Erythroblast (primary cell): Measurements from ENCODE around the gene TIE1.

Experiments used
- DNase-seq, 2 experiments: peaks; one replicate each; lab custom pipeline; 2025; lab: John Stamatoyannopoulos, UW
- GATA1 ChIP-seq: IDR thresholded peaks from 2 replicates; pipeline ENCODE4 v1.6.1; 2011; ENCODE audit warnings: low read depth, mild to moderate bottlenecking, control low read depth, low read length, moderate library complexity
- POLR2A ChIP-seq: IDR thresholded peaks from 2 replicates; pipeline ENCODE4 v1.6.1; 2011; ENCODE audit warnings: mild to moderate bottlenecking, low read length

Gene TIE1

GRCh38 chr1:43334453-43335205 is 33.8 kb downstream of the TIE1 start:
- TF ChIP-seq POLR2A, result no peak
- TF ChIP-seq GATA1, result no peak
- no peak for DNase-seq

- TF ChIP-seq GATA1, result no peak
- no peak for TF ChIP-seq POLR2A
- no peak for DNase-seq
Observed at GRCh38 chr1:43337588-43337987, 36.8 kb downstream of the TIE1 start, which contains the start of gene MPL. Gene MPL, plus strand, starts transcription at chr1:43337818. Its CDS starts 31 bp downstream, at chr1:43337849.

- no peak for DNase-seq
- no peak for TF ChIP-seq POLR2A
- TF ChIP-seq GATA1, result no peak
Observed at GRCh38 chr1:43338001-43338400, 37.2 kb downstream of the TIE1 start.

- no peak for DNase-seq
- TF ChIP-seq GATA1, result no peak
- no peak for TF ChIP-seq POLR2A
Observed at GRCh38 chr1:43339584-43340232, 38.9 kb downstream of the TIE1 start.

GRCh38 chr1:43340559-43340958 is 39.8 kb downstream of the TIE1 start:
- no peak for TF ChIP-seq POLR2A
- TF ChIP-seq GATA1, result no peak
- DNase-seq, result no peak

- DNase-seq, result peak; percentile 59 to 68
- TF ChIP-seq POLR2A (no peak), GATA1 (no peak)
Observed at GRCh38 chr1:43344267-43344850, 43.6 kb downstream of the TIE1 start.

GRCh38 chr1:43345120-43345519 is 44.3 kb downstream of the TIE1 start:
- peak; percentile 82 to 89 for DNase-seq
- TF ChIP-seq POLR2A (no peak), GATA1 (no peak)

- TF ChIP-seq POLR2A (no peak), GATA1 (no peak)
- no peak for DNase-seq
Observed at GRCh38 chr1:43346636-43347035, 45.9 kb downstream of the TIE1 start.

- DNase-seq, result no peak
Observed at GRCh38 chr1:43348343-43348808, 47.6 kb downstream of the TIE1 start.

GRCh38 chr1:43348809-43349593 is 48.2 kb downstream of the TIE1 start:
- peak in 1 of 2 experiments; percentile 14 for DNase-seq
- TF ChIP-seq POLR2A (no peak), GATA1 (no peak)

More at GRCh38 chr1:43348343-43348808, 47.6 kb downstream of the TIE1 start:
- TF ChIP-seq POLR2A (no peak), GATA1 (no peak)

GRCh38 chr1:43349594-43350306 is 49.0 kb downstream of the TIE1 start:
- no peak for DNase-seq
- TF ChIP-seq GATA1 (no peak), POLR2A (no peak)

GRCh38 chr1:43350976-43351375 is 50.2 kb downstream of the TIE1 start:
- TF ChIP-seq POLR2A (no peak), GATA1 (no peak)
- DNase-seq, result no peak
